ENCODE results near the gene TSC22D1. TPM values are rescaled to one million over a fixed set of nuclear protein-coding genes. Genes with fewer than 3 reads are reported as not detected.

TSC22D1 gene
- total RNA-seq, 1 experiment from 2014 or later: 79.2 TPM

GRCh38 chr13:44389876-44390275, 186.3 kb downstream of the TSC22D1 start:
- no peak overlapping the region for H3K4me2 ChIP-seq
- BruUV-seq (replicated peaks): no TSS peak
- H2AFZ ChIP-seq: no peak overlapping the region
- ChIA-PET POLR2A (ENCODE audit: unreplicated experiment) (no interaction called here), CTCF (no interaction called here)
- intact Hi-C loops (cut with micrococcal nuclease; ENCODE audit: unreplicated experiment): no loop called here
- TF ChIP-seq CTCF (conservative IDR thresholded peaks at IDR 0.05): no peak
- no peak for TF ChIP-seq EZH2 (IDR thresholded peaks at IDR 0.05; ENCODE audit: low read depth)
- H3K4me3 ChIP-seq: no peak overlapping the region
- no peaks in the 10 kb centered on the region for H3K79me2 ChIP-seq (ENCODE audit: low read depth)
- H3K9me3 ChIP-seq (ENCODE audit: insufficient read depth, low read depth): no peaks in the 10 kb centered on the region
- H3K9me2 ChIP-seq (ENCODE audit: insufficient read depth): no peaks in the 10 kb centered on the region
- H3K36me3 ChIP-seq (ENCODE audit: low read depth): no peaks in the 10 kb centered on the region
- no peaks in the 10 kb centered on the region for H4K20me1 ChIP-seq (ENCODE audit: insufficient read depth)
- H3K4me1 ChIP-seq (replicated peaks; ENCODE audit: insufficient read depth): no peaks in the 10 kb centered on the region
- DNase-seq: no peak
- H3F3A ChIP-seq (ENCODE audit: insufficient read depth, low read depth): no peaks in the 10 kb centered on the region
- H3K27ac ChIP-seq: no peak overlapping the region
- no peaks in the 10 kb centered on the region for H3K27me3 ChIP-seq (ENCODE audit: insufficient read depth, low read depth)

GRCh38 chr13:44389060-44389666, 187.0 kb downstream of the TSC22D1 start:
- ChIA-PET CTCF (no interaction called here), POLR2A (ENCODE audit: unreplicated experiment) (no interaction called here)
- no peak overlapping the region for H3K4me2 ChIP-seq

GRCh38 chr13:44388427-44389059, 187.6 kb downstream of the TSC22D1 start:
- H2AFZ ChIP-seq: no peak overlapping the region
- H3K9me3 ChIP-seq (ENCODE audit: insufficient read depth, low read depth): no peaks in the 10 kb centered on the region
- intact Hi-C loops (cut with micrococcal nuclease; ENCODE audit: unreplicated experiment): no loop called here
- H3K4me2 ChIP-seq: no peak overlapping the region
- no peaks in the 10 kb centered on the region for H4K20me1 ChIP-seq (ENCODE audit: insufficient read depth)
- no peaks in the 10 kb centered on the region for H3K27me3 ChIP-seq (ENCODE audit: insufficient read depth, low read depth)
- no peaks in the 10 kb centered on the region for H3F3A ChIP-seq (ENCODE audit: insufficient read depth, low read depth)
- no peak overlapping the region for H3K27ac ChIP-seq
- TF ChIP-seq CTCF (conservative IDR thresholded peaks at IDR 0.05): no peak
- no peak for TF ChIP-seq EZH2 (IDR thresholded peaks at IDR 0.05; ENCODE audit: low read depth)
- no peaks in the 10 kb centered on the region for H3K4me1 ChIP-seq (replicated peaks; ENCODE audit: insufficient read depth)
- no peaks in the 10 kb centered on the region for H3K36me3 ChIP-seq (ENCODE audit: low read depth)
- BruUV-seq (replicated peaks): no TSS peak
- H3K79me2 ChIP-seq (ENCODE audit: low read depth): no peaks in the 10 kb centered on the region
- H3K9me2 ChIP-seq (ENCODE audit: insufficient read depth): no peaks in the 10 kb centered on the region
- H3K4me3 ChIP-seq: no peak overlapping the region
- ChIA-PET CTCF (no interaction called here), POLR2A (ENCODE audit: unreplicated experiment) (no interaction called here)
- DNase-seq: no peak

More at GRCh38 chr13:44389060-44389666, 187.0 kb downstream of the TSC22D1 start:
- no peak for DNase-seq
- Histone ChIP-seq H2AFZ (no peak overlapping the region), H3F3A (ENCODE audit: insufficient read depth, low read depth) (no peaks in the 10 kb centered on the region), H3K9me3 (ENCODE audit: insufficient read depth, low read depth) (no peaks in the 10 kb centered on the region), H3K27ac (no peak overlapping the region), H3K4me3 (no peak overlapping the region), H3K27me3 (ENCODE audit: insufficient read depth, low read depth) (no peaks in the 10 kb centered on the region), H3K9me2 (ENCODE audit: insufficient read depth) (no peaks in the 10 kb centered on the region), H3K36me3 (ENCODE audit: low read depth) (no peaks in the 10 kb centered on the region), H3K4me1 (replicated peaks; ENCODE audit: insufficient read depth) (no peaks in the 10 kb centered on the region), H3K79me2 (ENCODE audit: low read depth) (no peaks in the 10 kb centered on the region), H4K20me1 (ENCODE audit: insufficient read depth) (no peaks in the 10 kb centered on the region)
- TF ChIP-seq EZH2 (IDR thresholded peaks at IDR 0.05; ENCODE audit: low read depth): no peak
- TF ChIP-seq CTCF (conservative IDR thresholded peaks at IDR 0.05): no peak
- intact Hi-C loops (cut with micrococcal nuclease; ENCODE audit: unreplicated experiment): no loop called here
- no TSS peak for BruUV-seq (replicated peaks)

Measured in PC-9 (cell line).